Lower leg skin (tissue), 4 donors: ENCODE results near the gene FZR1. TPM values are rescaled to one million over a fixed set of nuclear protein-coding genes. Genes with fewer than 3 reads are reported as not detected.

Source experiments
- DNase-seq, 2 donors: peaks; one replicate each; pipeline ENCODE4 v3.0.0-alpha.2; 2019; ENCODE audit warnings: low spot score in 2 of 2
- H3K4me3 ChIP-seq: fragments of 200-600 bp; sonication (generic); 2 replicates; pipeline ENCODE4 v1.5.1; 2017; ENCODE audit warnings: mild to moderate bottlenecking, low read depth; ENCODE audit not compliant: poor library complexity, severe bottlenecking
- CTCF ChIP-seq, 3 donors: fragments of 450-650 bp; IDR thresholded peaks; one replicate each; pipeline ENCODE4 v1.5.1; 2016; ENCODE audit warnings: antibody characterized with exemption in 3 of 3, mild to moderate bottlenecking in 3 of 3, moderate library complexity in 2 of 3
- POLR2A ChIP-seq, 2 donors: fragments of 450-650 bp; IDR thresholded peaks; one replicate each; pipeline ENCODE4 v1.6.1; 2016 to 2017; ENCODE audit warnings: antibody characterized with exemption in 2 of 2, mild to moderate bottlenecking in 1 of 2, moderate library complexity in 1 of 2
- WGBS, 2 donors: methylation state at CpG; one replicate each; pipeline ENCODE4 v1.1.5; 2018; 5-methylcytosine and 5-hydroxymethylcytosine counted together
- intact Hi-C: fragments of 100-400 bp; cut with DNase I; formaldehyde crosslinking; loops from one replicate; pipeline ENCODE4 v1.15.0; 2023; ENCODE audit warnings: low total_unique reads
- total RNA-seq, 4 donors: library from RNA; depleted of rRNA; stranded (reverse); fragments of >200 nt; gene quantifications; one replicate each; pipeline ENCODE4 v1.1.0, GENCODE V29; 2016

The FZR1 gene
- total RNA-seq, result 10 to 100 TPM; 50.9 to 63.3 (median 57.2) TPM

GRCh38 chr19:3505598-3506383, at the start of gene FZR1:
FZR1 (plus strand) TSS chr19:3506311; CDS start chr19:3522990, 16,679 bp downstream.
- 1 to 3% methylated on average over 22 to 54 of the region's 79 CpGs for WGBS, 2 donors
- TF ChIP-seq CTCF (IDR thresholded peaks at IDR 0.05) (no peak), POLR2A (IDR thresholded peaks at IDR 0.05) (peak in 1 of 2 donors; percentile 53)
- peak within 1 kb of the TSS; percentile 75 for H3K4me3 ChIP-seq
- peak; percentile 98 to 100 for DNase-seq
- intact Hi-C loops, result no loop called here

DNA sequence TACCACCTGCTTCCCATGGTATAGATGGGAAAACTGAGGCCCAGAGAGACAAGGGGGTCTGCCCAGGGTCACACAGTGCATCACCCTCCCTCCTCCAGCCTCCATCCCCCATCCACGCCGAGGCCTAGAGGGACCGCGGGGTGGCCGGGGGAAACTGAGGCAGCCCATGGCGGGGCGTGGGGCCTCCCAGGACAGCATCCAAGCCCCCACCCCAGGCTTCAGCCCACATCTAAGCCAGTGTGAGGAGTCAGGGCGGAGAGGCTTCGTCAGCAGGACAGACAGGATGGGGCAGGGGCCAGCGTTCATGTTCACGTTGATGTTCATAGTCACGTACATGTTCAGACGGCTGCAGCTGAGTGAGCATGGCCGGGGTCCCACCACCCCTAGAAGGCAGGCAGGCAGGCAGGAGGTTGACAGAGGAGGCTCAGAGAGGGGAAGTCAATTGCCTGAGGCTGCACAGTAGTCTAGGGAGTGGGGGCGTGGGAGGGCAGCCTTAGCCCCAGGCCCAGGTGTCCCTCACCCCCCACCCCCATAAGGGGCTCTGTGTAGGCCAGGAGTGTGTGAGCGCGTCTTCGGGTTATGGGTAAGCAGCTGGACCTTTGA, 49.1 kb upstream of the FZR1 start:
- no peak for DNase-seq
- WGBS, 2 donors, result 67 to 72% methylated on average over 11 to 15 of the region's 18 CpGs
- intact Hi-C loops, result no loop called here
- TF ChIP-seq POLR2A (IDR thresholded peaks at IDR 0.05), result no peak
- TF ChIP-seq CTCF (IDR thresholded peaks at IDR 0.05), result no peak
- no peak overlapping the region for H3K4me3 ChIP-seq

DNA sequence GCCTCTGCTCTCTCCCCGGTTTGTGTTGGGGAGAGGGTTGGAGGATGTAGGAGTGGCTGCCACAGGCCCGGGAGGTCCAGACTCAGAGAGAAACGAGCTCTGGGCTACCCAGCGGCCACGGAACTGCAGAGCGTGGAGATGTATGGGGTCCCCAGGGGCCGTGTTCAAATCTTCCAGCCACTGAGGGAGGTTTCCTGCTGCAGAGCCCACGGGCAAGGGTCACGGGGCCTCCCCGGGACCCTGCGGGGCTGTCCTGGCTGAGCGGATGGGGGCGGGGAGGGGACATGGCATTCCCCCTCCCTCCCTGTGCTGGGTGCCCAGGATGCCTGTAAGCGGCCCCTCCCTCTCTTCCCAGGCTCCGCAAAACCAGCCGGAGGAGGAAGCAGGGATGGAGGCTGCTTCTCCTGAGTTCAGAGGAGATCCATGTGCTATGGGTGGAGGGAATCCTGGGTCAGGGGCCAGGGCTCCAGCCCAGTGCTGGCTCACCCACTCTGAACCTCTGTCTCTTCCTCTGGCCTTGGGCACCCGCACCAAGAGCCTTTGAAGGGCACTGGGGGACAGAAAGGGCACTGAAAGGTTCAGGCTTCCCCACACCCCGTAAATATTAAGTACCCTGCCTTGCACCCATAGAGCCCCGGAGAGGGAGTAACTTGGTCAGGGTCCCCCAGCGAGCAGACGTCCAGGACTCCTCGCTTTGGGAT, 48.4 kb upstream of the FZR1 start:
- intact Hi-C loops, result no loop called here
- no peak for DNase-seq
- WGBS, 2 donors, result 53 to 71% methylated on average over 21 to 22 of the region's 22 CpGs
- no peak for TF ChIP-seq POLR2A (IDR thresholded peaks at IDR 0.05)
- TF ChIP-seq CTCF (IDR thresholded peaks at IDR 0.05), result no peak
- no peak overlapping the region for H3K4me3 ChIP-seq

DNA sequence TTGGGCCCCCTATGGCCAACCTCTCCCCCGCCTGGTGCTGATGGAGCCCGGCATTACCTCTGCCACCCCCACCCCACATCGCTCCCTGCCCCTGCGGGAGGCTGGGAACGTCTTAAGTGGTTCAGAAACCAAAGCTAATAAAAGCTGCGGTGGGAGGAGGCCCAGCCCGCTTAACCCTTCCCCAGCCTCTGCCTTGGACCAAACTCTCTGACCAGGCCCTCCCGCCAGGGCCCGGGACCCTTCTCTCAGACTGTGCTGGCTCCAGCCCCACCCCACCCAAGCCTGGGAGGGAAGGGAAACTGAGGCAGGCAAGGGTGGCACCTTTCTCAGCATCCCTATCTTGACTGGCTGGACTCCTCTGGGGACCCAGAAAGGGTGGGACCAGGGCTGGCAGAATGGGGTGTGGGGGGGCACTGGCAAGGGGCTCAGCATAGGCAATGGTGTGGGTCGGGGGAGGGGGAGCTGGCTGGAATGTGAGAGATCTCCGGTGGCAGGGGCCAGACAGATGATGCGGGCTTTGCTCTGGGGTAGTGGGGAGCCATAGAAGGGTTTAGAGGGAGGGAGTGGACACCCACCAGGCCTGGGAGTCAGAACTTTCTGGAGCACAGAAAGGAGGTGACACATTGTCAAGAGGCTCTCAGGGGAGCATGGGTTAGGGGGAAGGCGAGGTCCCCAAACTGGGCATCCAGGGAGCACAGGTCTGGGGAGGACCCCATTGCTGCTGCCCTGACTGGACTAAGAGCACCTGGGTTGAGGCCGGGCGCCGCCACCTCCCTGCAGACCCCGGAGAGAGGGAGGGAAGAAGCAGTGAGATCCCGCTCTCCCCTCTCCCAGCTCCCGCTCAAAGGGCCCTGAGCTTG, 47.7 kb upstream of the FZR1 start:
- TF ChIP-seq POLR2A (IDR thresholded peaks at IDR 0.05) (no peak), CTCF (IDR thresholded peaks at IDR 0.05) (no peak)
- intact Hi-C loops, result no loop called here
- no peak for DNase-seq
- no peak overlapping the region for H3K4me3 ChIP-seq
- 69 to 73% methylated on average over 19 of the region's 19 CpGs for WGBS, 2 donors

- intact Hi-C loops, result no loop called here
- no peak overlapping the region for H3K4me3 ChIP-seq
- peak; percentile 82 to 95 for DNase-seq
- 49 to 51% methylated on average over 26 of the region's 26 CpGs for WGBS, 2 donors
- TF ChIP-seq POLR2A (IDR thresholded peaks at IDR 0.05) (no peak), CTCF (IDR thresholded peaks at IDR 0.05) (no peak)
These were observed 46.8 kb upstream of the FZR1 start for GRCh38 chr19:3459089-3459881.
